Liver (tissue), 9 donors: ENCODE data around the gene PLXDC1. TPM values are rescaled to one million over a fixed set of nuclear protein-coding genes. Genes with fewer than 3 reads are reported as not detected.

Source experiments
- DNase-seq: peaks from one replicate; pipeline ENCODE4 v3.0.0-alpha.2; 2017; ENCODE audit warnings: low spot score
- H3K27ac ChIP-seq, 2 donors: one replicate each; pipeline ENCODE4 v1.7.0; 2013; ENCODE audit warnings: inconsistent platforms in 2 of 2, low read length in 2 of 2, control low read depth in 1 of 2, low read depth in 1 of 2, mild to moderate bottlenecking in 1 of 2
- H3K27me3 ChIP-seq, 4 donors: one replicate each; pipeline versions ENCODE4 v1.6.1 to v1.7.0; 2013; ENCODE audit warnings: low read length in 3 of 4, inconsistent platforms in 1 of 4, mild to moderate bottlenecking in 1 of 4, moderate library complexity in 1 of 4; ENCODE audit not compliant: control insufficient read depth in 4 of 4, insufficient read depth in 4 of 4
- H3K36me3 ChIP-seq, 4 donors: one replicate each; pipeline versions ENCODE4 v1.6.1 to v1.7.0; 2013; ENCODE audit warnings: low read length in 3 of 4, mild to moderate bottlenecking in 3 of 4, low read depth in 1 of 4, moderate library complexity in 1 of 4; ENCODE audit not compliant: control insufficient read depth in 4 of 4, insufficient read depth in 3 of 4
- H3K4me1 ChIP-seq, 4 donors: one replicate each; pipeline versions ENCODE4 v1.6.1 to v1.7.0; 2013; ENCODE audit warnings: low read length in 3 of 4, mild to moderate bottlenecking in 3 of 4, moderate library complexity in 1 of 4; ENCODE audit not compliant: control insufficient read depth in 4 of 4, insufficient read depth in 4 of 4
- H3K4me3 ChIP-seq, 3 donors: one replicate each; pipeline versions ENCODE4 v1.6.1 to v1.7.0; 2013; ENCODE audit warnings: low read length in 3 of 3, control low read depth in 1 of 3, low read depth in 1 of 3, mild to moderate bottlenecking in 1 of 3
- H3K9ac ChIP-seq, 2 donors: one replicate each; pipeline ENCODE4 v1.7.0; 2013; ENCODE audit warnings: low read length in 2 of 2, mild to moderate bottlenecking in 2 of 2, moderate library complexity in 2 of 2, control low read depth in 1 of 2, low read depth in 1 of 2
- H3K9me3 ChIP-seq, 4 donors: one replicate each; pipeline versions ENCODE4 v1.6.1 to v1.7.0; 2013; ENCODE audit warnings: low read length in 3 of 4; ENCODE audit not compliant: control insufficient read depth in 4 of 4
- ATF3 ChIP-seq: IDR thresholded peaks from 2 replicates; pipeline ENCODE4 v1.6.1; 2016; ENCODE audit warnings: antibody characterized with exemption
- EGR1 ChIP-seq, 2 donors: IDR thresholded peaks; 2 replicates each; pipeline ENCODE4 v1.6.1; 2016 to 2018; ENCODE audit warnings: antibody characterized with exemption in 2 of 2, low read depth in 2 of 2
- FOXA1 ChIP-seq: IDR thresholded peaks from 2 replicates; pipeline ENCODE4 v1.6.1; 2016; ENCODE audit warnings: antibody characterized with exemption
- FOXA2 ChIP-seq: IDR thresholded peaks from 2 replicates; pipeline ENCODE4 v1.6.1; 2016; ENCODE audit warnings: antibody characterized with exemption
- GABPA ChIP-seq, 2 donors: IDR thresholded peaks in 1 of 2; conservative IDR thresholded peaks in 1 of 2; 2 replicates each; pipeline ENCODE4 v1.6.1; 2016; ENCODE audit warnings: antibody characterized with exemption in 2 of 2, mild to moderate bottlenecking in 1 of 2, moderate library complexity in 1 of 2
- HNF4A ChIP-seq, 2 donors: conservative IDR thresholded peaks; 2 replicates each; pipeline ENCODE4 v1.6.1; 2016; ENCODE audit warnings: antibody characterized with exemption in 2 of 2, mild to moderate bottlenecking in 2 of 2
- HNF4G ChIP-seq: IDR thresholded peaks from 2 replicates; pipeline ENCODE4 v1.6.1; 2016; ENCODE audit warnings: antibody characterized with exemption
- MAX ChIP-seq: IDR thresholded peaks from 2 replicates; pipeline ENCODE4 v1.6.1; 2016; ENCODE audit warnings: antibody characterized with exemption
- NR2F2 ChIP-seq: IDR thresholded peaks from 2 replicates; pipeline ENCODE4 v1.6.1; 2016; ENCODE audit warnings: antibody characterized with exemption
- RAD21 ChIP-seq, 2 donors: IDR thresholded peaks; 2 replicates each; pipeline ENCODE4 v1.6.1; 2016; ENCODE audit warnings: antibody characterized with exemption in 2 of 2, mild to moderate bottlenecking in 2 of 2
- REST ChIP-seq: IDR thresholded peaks from 2 replicates; pipeline ENCODE4 v1.6.1; 2016; ENCODE audit warnings: antibody characterized with exemption, mild to moderate bottlenecking
- RXRA ChIP-seq, 2 donors: IDR thresholded peaks; 2 replicates each; pipeline ENCODE4 v1.6.1; 2017 to 2018; ENCODE audit warnings: antibody characterized with exemption in 2 of 2, mild to moderate bottlenecking in 1 of 2
- SP1 ChIP-seq: IDR thresholded peaks from 2 replicates; pipeline ENCODE4 v1.6.1; 2018; ENCODE audit warnings: antibody characterized with exemption, mild to moderate bottlenecking
- TAF1 ChIP-seq: conservative IDR thresholded peaks from 2 replicates; pipeline ENCODE4 v1.6.1; 2016; ENCODE audit warnings: antibody characterized with exemption, mild to moderate bottlenecking
- YY1 ChIP-seq: IDR thresholded peaks from 2 replicates; pipeline ENCODE4 v1.6.1; 2016; ENCODE audit warnings: antibody characterized with exemption, mild to moderate bottlenecking
- ZBTB33 ChIP-seq: IDR thresholded peaks from 2 replicates; pipeline ENCODE4 v1.6.1; 2016; ENCODE audit warnings: antibody characterized with exemption
- WGBS: extraction: QIAGEN DNeasy Blood & Tissue Kit; methylation state at CpG from one replicate; pipeline ENCODE4 v1.1.7; 2013; 5-methylcytosine and 5-hydroxymethylcytosine counted together
- polyA plus RNA-seq, 2 donors: library from polyadenylated mRNA; stranded (reverse) in 1 of 2; unstranded in 1 of 2; fragments of 200-250 nt in 1 of 2; fragments of >200 nt in 1 of 2; fragmentation: Nextera tagmentation in 1 of 2; extraction: Ambion mirVana in 1 of 2; gene quantifications; one replicate each; pipeline versions ENCODE4 v1.2.1 to v1.2.3, GENCODE V29; 2013 to 2015
- total RNA-seq, 2 donors: library from RNA; depleted of rRNA; stranded (reverse); fragments of >200 nt; gene quantifications; one replicate each; pipeline ENCODE4 v1.2.3, GENCODE V29; 2014
- donor health status: healthy.
- donor health status: healthy.
- donor health status: healthy.
- donor health status: healthy.
- donor health status: healthy.

PLXDC1 gene
- total and polyA plus RNA-seq, 4 donors, result 0.14 to 0.84 (median 0.30) TPM

- 81% methylated on average over 5 of the region's 5 CpGs for WGBS
- no peak for DNase-seq
- Histone ChIP-seq H3K4me1 (peaks cover 0 to 5% (median 2%) of the 10 kb centered on the region in 4 donors), H3K9ac (no peak overlapping the region), H3K27ac (no peak overlapping the region), H3K4me3 (no peak overlapping the region), H3K36me3 (no peaks in the 10 kb centered on the region), H3K27me3 (no peaks in the 10 kb centered on the region), H3K9me3 (no peaks in the 10 kb centered on the region)
- TF ChIP-seq SP1, result no peak
- no peak for TF ChIP-seq RXRA (IDR thresholded peaks at IDR 0.05)
- TF ChIP-seq EGR1 (IDR thresholded peaks at IDR 0.05; ENCODE audit: low read depth in 2 of 2), result no peak
- TF ChIP-seq REST, result no peak
- no peak for TF ChIP-seq NR2F2
- no peak for TF ChIP-seq MAX
Measured at GRCh38 chr17:39173080-39173479, 21.6 kb upstream of the PLXDC1 start.

- H3K36me3 ChIP-seq, result no peaks in the 10 kb centered on the region
- H3K9ac ChIP-seq, result no peak overlapping the region
- no peak overlapping the region for H3K4me3 ChIP-seq
- 91% methylated on average over 5 of the region's 5 CpGs for WGBS
- H3K4me1 ChIP-seq, result peaks cover 0 to 5% (median 2%) of the 10 kb centered on the region in 4 donors
- H3K27me3 ChIP-seq, result no peaks in the 10 kb centered on the region
- no peaks in the 10 kb centered on the region for H3K9me3 ChIP-seq
- DNase-seq, result no peak
- TF ChIP-seq YY1, result no peak
- TF ChIP-seq EGR1 (IDR thresholded peaks at IDR 0.05; ENCODE audit: low read depth in 2 of 2), result no peak
- TF ChIP-seq REST, result no peak
- TF ChIP-seq RAD21 (IDR thresholded peaks at IDR 0.05), result no peak
- no peak for TF ChIP-seq FOXA2
- no peak for TF ChIP-seq TAF1
- TF ChIP-seq ZBTB33, result no peak
- TF ChIP-seq HNF4A (conservative IDR thresholded peaks at IDR 0.05), result no peak
- TF ChIP-seq FOXA1, result no peak
- no peak for TF ChIP-seq SP1
- no peak for TF ChIP-seq MAX
- no peak for TF ChIP-seq HNF4G
- no peak for TF ChIP-seq RXRA (IDR thresholded peaks at IDR 0.05)
- TF ChIP-seq GABPA (IDR thresholded peaks at IDR 0.05 in 1 of 2, conservative IDR thresholded peaks at IDR 0.05 in 1 of 2), result no peak
- no peak for TF ChIP-seq ATF3
- no peak overlapping the region for H3K27ac ChIP-seq
Measured at GRCh38 chr17:39171933-39172332, 20.5 kb upstream of the PLXDC1 start.
